Astrocyte of the spinal cord (primary cell): Measurements from ENCODE around the gene CILP.

Source experiments
- DNase-seq: peaks from one replicate; pipeline ENCODE4 v3.0.0; 2011; ENCODE audit warnings: low read depth, low spot score
- H3K4me3 ChIP-seq: 2 replicates; pipeline ENCODE4 v1.5.1; 2011; ENCODE audit warnings: low read depth, mild to moderate bottlenecking, low read length, moderate library complexity
- in situ Hi-C: cut with HindIII; loops from 2 replicates; pipeline ENCODE4 v1.10.0; 2017; ENCODE audit warnings: low sequenced_read_pairs
- TF ChIP-seq, protein P1 (sequence below): IDR thresholded peaks from 2 replicates; pipeline ENCODE4 v1.5.1; 2012; ENCODE audit warnings: low read depth, mild to moderate bottlenecking, low read length, inconsistent platforms

Gene CILP

GRCh38 chr15:65177901-65178300 lies 33.4 kb downstream of the CILP start:
- DNase-seq: no peak
- TF ChIP-seq, protein P1, sequence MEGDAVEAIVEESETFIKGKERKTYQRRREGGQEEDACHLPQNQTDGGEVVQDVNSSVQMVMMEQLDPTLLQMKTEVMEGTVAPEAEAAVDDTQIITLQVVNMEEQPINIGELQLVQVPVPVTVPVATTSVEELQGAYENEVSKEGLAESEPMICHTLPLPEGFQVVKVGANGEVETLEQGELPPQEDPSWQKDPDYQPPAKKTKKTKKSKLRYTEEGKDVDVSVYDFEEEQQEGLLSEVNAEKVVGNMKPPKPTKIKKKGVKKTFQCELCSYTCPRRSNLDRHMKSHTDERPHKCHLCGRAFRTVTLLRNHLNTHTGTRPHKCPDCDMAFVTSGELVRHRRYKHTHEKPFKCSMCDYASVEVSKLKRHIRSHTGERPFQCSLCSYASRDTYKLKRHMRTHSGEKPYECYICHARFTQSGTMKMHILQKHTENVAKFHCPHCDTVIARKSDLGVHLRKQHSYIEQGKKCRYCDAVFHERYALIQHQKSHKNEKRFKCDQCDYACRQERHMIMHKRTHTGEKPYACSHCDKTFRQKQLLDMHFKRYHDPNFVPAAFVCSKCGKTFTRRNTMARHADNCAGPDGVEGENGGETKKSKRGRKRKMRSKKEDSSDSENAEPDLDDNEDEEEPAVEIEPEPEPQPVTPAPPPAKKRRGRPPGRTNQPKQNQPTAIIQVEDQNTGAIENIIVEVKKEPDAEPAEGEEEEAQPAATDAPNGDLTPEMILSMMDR: no peak
- in situ Hi-C loops: no loop called here
- no peak overlapping the region for H3K4me3 ChIP-seq

- TF ChIP-seq, protein P1: no peak
- in situ Hi-C loops: no loop called here
- no peak overlapping the region for H3K4me3 ChIP-seq
- no peak for DNase-seq
Measured at GRCh38 chr15:65176056-65176455, 35.2 kb downstream of the CILP start.

DNA sequence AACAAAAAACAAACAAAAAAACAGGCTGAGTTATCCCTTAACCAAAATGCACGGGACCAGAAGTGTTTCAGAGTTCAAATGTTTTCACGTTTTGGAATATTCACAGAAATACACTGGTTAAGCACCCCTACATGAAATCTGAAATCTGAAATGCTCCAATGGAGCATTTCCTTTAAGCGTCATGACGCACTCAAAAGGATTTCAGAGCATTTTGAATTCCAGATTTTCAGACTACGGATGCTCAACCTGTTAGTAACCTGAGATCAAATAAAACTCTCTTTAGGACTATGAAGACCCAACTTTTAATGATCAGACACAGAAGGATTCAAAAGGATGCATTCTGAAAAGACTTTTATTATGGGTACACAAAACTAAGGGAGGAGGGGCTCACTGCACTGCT lies 35.8 kb downstream of the CILP start:
- DNase-seq: no peak
- in situ Hi-C loops: no loop called here
- no peak overlapping the region for H3K4me3 ChIP-seq
- TF ChIP-seq, protein P1: no peak

- TF ChIP-seq, protein P1: no peak
- no peak overlapping the region for H3K4me3 ChIP-seq
- in situ Hi-C loops: no loop called here
- DNase-seq: no peak
Measured at GRCh38 chr15:65174509-65174908, 36.8 kb downstream of the CILP start.

DNA sequence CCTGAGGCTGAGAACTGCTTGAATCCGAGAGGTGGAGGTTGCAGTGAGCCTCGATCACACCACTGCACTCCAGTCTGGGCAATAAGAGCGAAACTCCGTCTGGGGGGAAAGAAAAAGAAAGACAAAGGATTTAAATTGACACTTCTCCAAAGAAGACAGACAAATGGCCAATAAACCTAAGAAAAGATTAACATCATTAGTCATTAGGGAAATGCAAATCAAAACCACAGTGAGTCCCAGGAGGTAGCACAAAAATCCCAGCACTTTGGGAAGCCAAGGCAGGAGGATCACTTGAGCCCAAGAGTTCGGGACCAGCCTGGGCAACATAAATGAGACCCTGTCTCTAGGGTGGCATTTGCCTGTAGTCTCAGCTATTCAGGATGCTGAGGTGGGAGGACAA lies 38.7 kb downstream of the CILP start:
- DNase-seq: no peak
- in situ Hi-C loops: no loop called here
- TF ChIP-seq, protein P1: no peak
- no peak overlapping the region for H3K4me3 ChIP-seq

GRCh38 chr15:65171428-65171827 lies 39.8 kb downstream of the CILP start:
- TF ChIP-seq, protein P1: no peak
- DNase-seq: no peak
- in situ Hi-C loops: no loop called here
- H3K4me3 ChIP-seq: no peak overlapping the region

DNA sequence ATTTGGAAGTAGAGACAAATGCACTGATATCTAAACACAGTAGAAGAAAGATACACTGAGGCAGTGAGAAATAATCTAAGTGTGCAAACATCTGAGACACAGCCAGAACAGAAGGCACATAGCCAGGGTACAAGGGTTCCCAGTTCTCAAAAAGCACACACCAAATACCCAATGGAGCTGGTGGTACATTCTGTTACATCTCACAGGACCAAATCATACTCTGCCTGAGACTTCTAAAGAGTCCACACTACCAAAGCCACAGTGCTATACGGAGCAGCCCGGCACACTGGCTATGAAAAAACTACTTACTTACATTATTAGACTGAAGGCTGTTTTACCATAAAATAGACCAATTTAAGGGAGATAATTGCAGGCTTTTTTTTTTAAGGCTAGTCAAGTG lies 45.4 kb downstream of the CILP start:
- TF ChIP-seq, protein P1: no peak
- in situ Hi-C loops: no loop called here
- H3K4me3 ChIP-seq: no peak overlapping the region
- DNase-seq: no peak
